Liver (tissue), 9 donors: ENCODE measurements around the gene ARL6IP6. TPM values are rescaled to one million over a fixed set of nuclear protein-coding genes. Genes with fewer than 3 reads are reported as not detected.

Source experiments
- DNase-seq: peaks from one replicate; pipeline ENCODE4 v3.0.0-alpha.2; 2017; ENCODE audit warnings: low spot score
- H3K27ac ChIP-seq, 2 donors: one replicate each; pipeline ENCODE4 v1.7.0; 2013; ENCODE audit warnings: inconsistent platforms in 2 of 2, low read length in 2 of 2, control low read depth in 1 of 2, low read depth in 1 of 2, mild to moderate bottlenecking in 1 of 2
- H3K27me3 ChIP-seq, 4 donors: one replicate each; pipeline versions ENCODE4 v1.6.1 to v1.7.0; 2013; ENCODE audit warnings: low read length in 3 of 4, inconsistent platforms in 1 of 4, mild to moderate bottlenecking in 1 of 4, moderate library complexity in 1 of 4; ENCODE audit not compliant: control insufficient read depth in 4 of 4, insufficient read depth in 4 of 4
- H3K36me3 ChIP-seq, 4 donors: one replicate each; pipeline versions ENCODE4 v1.6.1 to v1.7.0; 2013; ENCODE audit warnings: low read length in 3 of 4, mild to moderate bottlenecking in 3 of 4, low read depth in 1 of 4, moderate library complexity in 1 of 4; ENCODE audit not compliant: control insufficient read depth in 4 of 4, insufficient read depth in 3 of 4
- H3K4me1 ChIP-seq, 4 donors: one replicate each; pipeline versions ENCODE4 v1.6.1 to v1.7.0; 2013; ENCODE audit warnings: low read length in 3 of 4, mild to moderate bottlenecking in 3 of 4, moderate library complexity in 1 of 4; ENCODE audit not compliant: control insufficient read depth in 4 of 4, insufficient read depth in 4 of 4
- H3K4me3 ChIP-seq, 3 donors: one replicate each; pipeline versions ENCODE4 v1.6.1 to v1.7.0; 2013; ENCODE audit warnings: low read length in 3 of 3, control low read depth in 1 of 3, low read depth in 1 of 3, mild to moderate bottlenecking in 1 of 3
- H3K9ac ChIP-seq, 2 donors: one replicate each; pipeline ENCODE4 v1.7.0; 2013; ENCODE audit warnings: low read length in 2 of 2, mild to moderate bottlenecking in 2 of 2, moderate library complexity in 2 of 2, control low read depth in 1 of 2, low read depth in 1 of 2
- H3K9me3 ChIP-seq, 4 donors: one replicate each; pipeline versions ENCODE4 v1.6.1 to v1.7.0; 2013; ENCODE audit warnings: low read length in 3 of 4; ENCODE audit not compliant: control insufficient read depth in 4 of 4
- ATF3 ChIP-seq: IDR thresholded peaks from 2 replicates; pipeline ENCODE4 v1.6.1; 2016; ENCODE audit warnings: antibody characterized with exemption
- CTCF ChIP-seq: fragments of 150-350 bp; IDR thresholded peaks from 2 replicates; pipeline ENCODE4 v1.5.1; 2017; ENCODE audit warnings: improper control_type of control experiment, low read depth, low read length; ENCODE audit not compliant: missing input control
- EGR1 ChIP-seq, 2 donors: IDR thresholded peaks; 2 replicates each; pipeline ENCODE4 v1.6.1; 2016 to 2018; ENCODE audit warnings: antibody characterized with exemption in 2 of 2, low read depth in 2 of 2
- FOXA1 ChIP-seq: IDR thresholded peaks from 2 replicates; pipeline ENCODE4 v1.6.1; 2016; ENCODE audit warnings: antibody characterized with exemption
- FOXA2 ChIP-seq: IDR thresholded peaks from 2 replicates; pipeline ENCODE4 v1.6.1; 2016; ENCODE audit warnings: antibody characterized with exemption
- GABPA ChIP-seq, 2 donors: IDR thresholded peaks in 1 of 2; conservative IDR thresholded peaks in 1 of 2; 2 replicates each; pipeline ENCODE4 v1.6.1; 2016; ENCODE audit warnings: antibody characterized with exemption in 2 of 2, mild to moderate bottlenecking in 1 of 2, moderate library complexity in 1 of 2
- HNF4A ChIP-seq, 2 donors: conservative IDR thresholded peaks; 2 replicates each; pipeline ENCODE4 v1.6.1; 2016; ENCODE audit warnings: antibody characterized with exemption in 2 of 2, mild to moderate bottlenecking in 2 of 2
- JUND ChIP-seq, 2 donors: IDR thresholded peaks; 2 replicates each; pipeline ENCODE4 v1.6.1; 2016; ENCODE audit warnings: antibody characterized with exemption in 2 of 2
- MAX ChIP-seq: IDR thresholded peaks from 2 replicates; pipeline ENCODE4 v1.6.1; 2016; ENCODE audit warnings: antibody characterized with exemption
- NR2F2 ChIP-seq: IDR thresholded peaks from 2 replicates; pipeline ENCODE4 v1.6.1; 2016; ENCODE audit warnings: antibody characterized with exemption
- REST ChIP-seq: IDR thresholded peaks from 2 replicates; pipeline ENCODE4 v1.6.1; 2016; ENCODE audit warnings: antibody characterized with exemption, mild to moderate bottlenecking
- RXRA ChIP-seq, 2 donors: IDR thresholded peaks; 2 replicates each; pipeline ENCODE4 v1.6.1; 2017 to 2018; ENCODE audit warnings: antibody characterized with exemption in 2 of 2, mild to moderate bottlenecking in 1 of 2
- SP1 ChIP-seq: IDR thresholded peaks from 2 replicates; pipeline ENCODE4 v1.6.1; 2018; ENCODE audit warnings: antibody characterized with exemption, mild to moderate bottlenecking
- TAF1 ChIP-seq: conservative IDR thresholded peaks from 2 replicates; pipeline ENCODE4 v1.6.1; 2016; ENCODE audit warnings: antibody characterized with exemption, mild to moderate bottlenecking
- ZBTB33 ChIP-seq: IDR thresholded peaks from 2 replicates; pipeline ENCODE4 v1.6.1; 2016; ENCODE audit warnings: antibody characterized with exemption
- WGBS: extraction: QIAGEN DNeasy Blood & Tissue Kit; methylation state at CpG from one replicate; pipeline ENCODE4 v1.1.7; 2013; 5-methylcytosine and 5-hydroxymethylcytosine counted together
- polyA plus RNA-seq, 2 donors: library from polyadenylated mRNA; stranded (reverse) in 1 of 2; unstranded in 1 of 2; fragments of 200-250 nt in 1 of 2; fragments of >200 nt in 1 of 2; fragmentation: Nextera tagmentation in 1 of 2; extraction: Ambion mirVana in 1 of 2; gene quantifications; one replicate each; pipeline versions ENCODE4 v1.2.1 to v1.2.3, GENCODE V29; 2013 to 2015
- total RNA-seq, 2 donors: library from RNA; depleted of rRNA; stranded (reverse); fragments of >200 nt; gene quantifications; one replicate each; pipeline ENCODE4 v1.2.3, GENCODE V29; 2014
- donor health status: healthy.
- donor health status: healthy.
- donor health status: healthy.
- donor health status: healthy.
- donor health status: healthy.

ARL6IP6 gene
- total and polyA plus RNA-seq, 4 donors: 2.2 to 16.6 (median 4.6) TPM

GRCh38 chr2:152790883-152791282 is 72.5 kb downstream of the ARL6IP6 start:
- H3K36me3 ChIP-seq: no peaks in the 10 kb centered on the region
- 76% methylated on average over 9 of the region's 9 CpGs for WGBS

More at GRCh38 chr2:152790883-152791282, 72.5 kb downstream of the ARL6IP6 start:
- TF ChIP-seq ATF3 (no peak), CTCF (no peak), TAF1 (no peak), RXRA (IDR thresholded peaks at IDR 0.05) (no peak), GABPA (IDR thresholded peaks at IDR 0.05 in 1 of 2, conservative IDR thresholded peaks at IDR 0.05 in 1 of 2) (no peak), NR2F2 (no peak), MAX (no peak), JUND (IDR thresholded peaks at IDR 0.05) (no peak), REST (no peak), EGR1 (IDR thresholded peaks at IDR 0.05; ENCODE audit: low read depth in 2 of 2) (no peak), SP1 (no peak), ZBTB33 (no peak), HNF4A (conservative IDR thresholded peaks at IDR 0.05) (no peak), FOXA1 (no peak), FOXA2 (no peak)
- no peaks in the 10 kb centered on the region for H3K4me1 ChIP-seq
- no peaks in the 10 kb centered on the region for H3K27me3 ChIP-seq
- no peak overlapping the region for H3K4me3 ChIP-seq
- H3K9me3 ChIP-seq: no peaks in the 10 kb centered on the region
- no peak for DNase-seq
- H3K9ac ChIP-seq: no peak overlapping the region
- H3K27ac ChIP-seq: no peak overlapping the region
